OCI-LY1 (cell line): Measurements from ENCODE around the gene SPANXD.

Experiments used
- EZH2 ChIP-seq: fragments of 200-600 bp; sonication (generic), shearing (Covaris generic); IDR thresholded peaks from 2 replicates; pipeline ENCODE4 v1.8.0; 2017; ENCODE audit warnings: borderline replicate concordance, mixed run types, mild to moderate bottlenecking, antibody characterized with exemption, low read length, moderate library complexity, mixed read lengths
- TF ChIP-seq, protein P1 (sequence below): fragments of 200-600 bp; sonication (generic), shearing (Covaris generic); IDR thresholded peaks from 2 replicates; pipeline ENCODE4 v1.5.1; 2017; ENCODE audit warnings: mild to moderate bottlenecking, antibody characterized with exemption, low read length, moderate library complexity, mixed read lengths

- TF ChIP-seq EZH2: no peak
- TF ChIP-seq, protein P1, sequence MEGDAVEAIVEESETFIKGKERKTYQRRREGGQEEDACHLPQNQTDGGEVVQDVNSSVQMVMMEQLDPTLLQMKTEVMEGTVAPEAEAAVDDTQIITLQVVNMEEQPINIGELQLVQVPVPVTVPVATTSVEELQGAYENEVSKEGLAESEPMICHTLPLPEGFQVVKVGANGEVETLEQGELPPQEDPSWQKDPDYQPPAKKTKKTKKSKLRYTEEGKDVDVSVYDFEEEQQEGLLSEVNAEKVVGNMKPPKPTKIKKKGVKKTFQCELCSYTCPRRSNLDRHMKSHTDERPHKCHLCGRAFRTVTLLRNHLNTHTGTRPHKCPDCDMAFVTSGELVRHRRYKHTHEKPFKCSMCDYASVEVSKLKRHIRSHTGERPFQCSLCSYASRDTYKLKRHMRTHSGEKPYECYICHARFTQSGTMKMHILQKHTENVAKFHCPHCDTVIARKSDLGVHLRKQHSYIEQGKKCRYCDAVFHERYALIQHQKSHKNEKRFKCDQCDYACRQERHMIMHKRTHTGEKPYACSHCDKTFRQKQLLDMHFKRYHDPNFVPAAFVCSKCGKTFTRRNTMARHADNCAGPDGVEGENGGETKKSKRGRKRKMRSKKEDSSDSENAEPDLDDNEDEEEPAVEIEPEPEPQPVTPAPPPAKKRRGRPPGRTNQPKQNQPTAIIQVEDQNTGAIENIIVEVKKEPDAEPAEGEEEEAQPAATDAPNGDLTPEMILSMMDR: no peak
Observed at GRCh38 chrX:141668371-141668770, 30.2 kb downstream of the SPANXD start.
